Cortex of kidney (tissue), 1 donor: Measurements from ENCODE around the gene SNX32.
"Not testable (repeated sequence)": the region's sequence is repeated elsewhere in the genome, so short reads cannot be mapped to it uniquely, and the experiment has no call there.

Experiments used
- DNase-seq: peaks from one replicate; lab custom pipeline; 2025; lab: John Stamatoyannopoulos, UW

Gene SNX32

GRCh38 chr11:65885808-65886536, 52.2 kb downstream of the SNX32 start:
- no peak for DNase-seq

GRCh38 chr11:65886826-65887722, 53.3 kb downstream of the SNX32 start:
- DNase-seq = no peak

GRCh38 chr11:65887723-65888162, 54.0 kb downstream of the SNX32 start:
- DNase-seq = no peak

- no peak for DNase-seq
Observed at GRCh38 chr11:65888163-65888814, 54.5 kb downstream of the SNX32 start, which contains the start of gene FIBP. Gene FIBP, minus strand, starts transcription at chr11:65888471. Its CDS starts 53 bp downstream, at chr11:65888418.

- DNase-seq = no peak
Observed at GRCh38 chr11:65890324-65891218, 56.8 kb downstream of the SNX32 start, which contains the start of gene CCDC85B. Gene CCDC85B, plus strand, starts transcription at chr11:65890673. Its CDS starts 111 bp downstream, at chr11:65890784.

- no peak for DNase-seq
Observed at GRCh38 chr11:65891219-65892136, 57.7 kb downstream of the SNX32 start.

- DNase-seq = not testable (repeated sequence)
Observed at GRCh38 chr11:65892137-65892540, 58.4 kb downstream of the SNX32 start.

- DNase-seq = no peak
Observed at GRCh38 chr11:65892661-65893317, 59.0 kb downstream of the SNX32 start.

- no peak for DNase-seq
Observed at GRCh38 chr11:65894034-65894591, 60.4 kb downstream of the SNX32 start.

GRCh38 chr11:65895482-65895981, 61.8 kb downstream of the SNX32 start:
- no peak for DNase-seq

GRCh38 chr11:65896034-65896999, 62.6 kb downstream of the SNX32 start:
- DNase-seq = no peak

GRCh38 chr11:65897020-65897471, 63.3 kb downstream of the SNX32 start:
- no peak for DNase-seq

GRCh38 chr11:65898656-65899355, 65.0 kb downstream of the SNX32 start:
- DNase-seq = no peak

- no peak for DNase-seq
Observed at GRCh38 chr11:65899356-65900124, 65.8 kb downstream of the SNX32 start.

GRCh38 chr11:65900125-65900898, 66.5 kb downstream of the SNX32 start, which contains the start of gene FOSL1:
Gene FOSL1, minus strand, starts transcription at chr11:65900388. Its CDS starts 49 bp downstream, at chr11:65900339.
- no peak for DNase-seq

- DNase-seq = no peak
Observed at GRCh38 chr11:65900899-65901180, 67.1 kb downstream of the SNX32 start.
